CD4-positive, alpha-beta T cell treated with Interleukin-6 for 4 hours (primary cell): ENCODE data around the gene OTUB1.

Experiments used
- DNase-seq: peaks from one replicate; pipeline ENCODE4 v3.0.0-alpha.2; 2020; ENCODE audit warnings: mixed read lengths

OTUB1 gene

GRCh38 chr11:63978551-63979239, 7.5 kb upstream of the OTUB1 start:
- no peak for DNase-seq

GRCh38 chr11:63979426-63979825, 6.8 kb upstream of the OTUB1 start:
- DNase-seq = no peak

- peak; percentile 81 for DNase-seq
Measured at GRCh38 chr11:63985812-63986155, 454 bp upstream of the OTUB1 start.

GRCh38 chr11:63986932-63987513, 785 bp downstream of the OTUB1 start:
- DNase-seq = no peak

DNA sequence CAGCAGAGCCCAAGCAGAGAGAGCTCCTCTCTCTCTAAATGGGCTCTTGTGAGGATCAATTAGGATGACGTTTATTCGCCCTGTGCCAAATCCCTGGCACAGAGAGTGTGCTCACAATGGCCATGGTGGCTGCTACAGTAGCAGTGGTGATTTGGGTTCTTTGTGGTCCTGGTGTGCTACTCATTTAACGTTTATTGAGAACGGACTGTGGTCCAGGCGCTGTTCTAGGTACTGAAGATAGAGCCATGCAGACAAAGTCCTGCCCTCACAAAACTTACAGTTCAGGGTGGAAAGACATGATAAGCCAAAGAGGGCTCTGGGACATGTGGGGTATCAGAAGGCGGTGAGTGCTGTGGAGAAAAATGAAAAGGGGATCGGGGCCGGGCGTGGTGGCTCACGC, 5.3 kb downstream of the OTUB1 start:
- no peak for DNase-seq

DNA sequence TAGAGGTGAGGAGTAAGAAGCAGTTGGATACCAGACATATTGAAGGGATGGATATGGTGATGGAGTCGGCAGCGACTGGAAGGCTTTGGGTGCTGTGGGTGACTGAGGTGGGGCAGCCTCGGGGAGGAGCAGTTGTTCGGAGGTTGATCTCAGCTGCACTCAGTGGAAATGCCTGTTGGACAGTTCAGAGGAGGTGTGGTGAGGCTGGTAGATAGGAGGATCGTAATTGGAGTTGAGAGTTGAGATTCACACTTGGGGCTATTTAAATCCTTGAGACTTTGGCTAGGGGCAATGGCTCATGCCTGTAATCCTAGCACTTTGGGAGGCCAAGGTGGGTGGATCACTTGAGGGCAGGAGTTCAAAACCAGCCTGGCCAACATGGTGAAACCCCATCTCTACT, 6.9 kb downstream of the OTUB1 start:
- DNase-seq = no peak

DNA sequence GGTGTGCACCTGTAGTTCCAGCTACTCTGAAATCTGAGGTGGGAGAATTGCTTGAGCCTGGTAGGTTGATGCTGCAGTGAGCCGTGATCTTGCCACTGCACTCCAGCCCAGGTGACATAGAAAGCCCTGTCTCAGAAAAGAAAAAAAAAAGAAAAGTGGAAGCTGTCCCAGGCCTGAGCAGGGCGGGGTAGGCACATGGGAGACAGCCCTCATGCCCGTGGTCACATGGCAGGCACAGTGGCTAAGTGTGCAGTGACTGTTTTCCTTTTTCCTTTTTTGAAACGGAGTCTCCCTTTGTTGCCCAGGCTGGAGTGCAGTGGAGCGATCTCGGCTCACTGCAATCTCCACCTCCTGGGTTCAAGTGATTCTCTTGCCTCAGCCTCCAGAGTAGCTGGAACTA, 7.8 kb downstream of the OTUB1 start:
- DNase-seq = no peak

DNA sequence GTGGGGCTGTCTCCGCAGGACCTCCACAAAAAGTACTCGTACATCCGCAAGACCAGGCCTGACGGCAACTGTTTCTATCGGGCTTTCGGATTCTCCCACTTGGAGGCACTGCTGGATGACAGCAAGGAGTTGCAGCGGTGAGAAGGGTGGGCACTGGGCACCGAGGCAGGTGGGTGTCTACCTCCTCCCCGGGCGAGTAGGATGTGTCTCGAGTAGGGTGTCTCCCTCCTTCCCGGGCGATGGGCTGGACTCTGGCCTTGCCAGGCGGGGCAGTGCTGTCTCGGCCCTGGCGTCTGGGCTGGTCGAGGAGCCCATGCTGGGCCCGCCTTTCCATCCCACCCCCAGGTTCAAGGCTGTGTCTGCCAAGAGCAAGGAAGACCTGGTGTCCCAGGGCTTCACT, 10.3 kb downstream of the OTUB1 start:
- no peak for DNase-seq

DNA sequence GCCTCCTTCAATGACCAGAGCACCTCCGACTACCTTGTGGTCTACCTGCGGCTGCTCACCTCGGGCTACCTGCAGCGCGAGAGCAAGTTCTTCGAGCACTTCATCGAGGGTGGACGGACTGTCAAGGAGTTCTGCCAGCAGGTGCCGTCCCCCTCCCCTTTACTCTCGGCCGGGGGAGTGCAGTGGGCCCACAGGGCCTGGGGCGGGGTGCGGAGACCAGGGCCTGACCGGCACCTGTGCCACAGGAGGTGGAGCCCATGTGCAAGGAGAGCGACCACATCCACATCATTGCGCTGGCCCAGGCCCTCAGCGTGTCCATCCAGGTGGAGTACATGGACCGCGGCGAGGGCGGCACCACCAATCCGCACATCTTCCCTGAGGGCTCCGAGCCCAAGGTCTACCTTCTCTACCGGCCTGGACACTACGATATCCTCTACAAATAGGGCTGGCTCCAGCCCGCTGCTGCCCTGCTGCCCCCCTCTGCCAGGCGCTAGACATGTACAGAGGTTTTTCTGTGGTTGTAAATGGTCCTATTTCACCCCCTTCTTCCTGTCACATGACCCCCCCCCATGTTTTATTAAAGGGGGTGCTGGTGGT, 11.0 kb downstream of the OTUB1 start:
- DNase-seq = no peak

DNA sequence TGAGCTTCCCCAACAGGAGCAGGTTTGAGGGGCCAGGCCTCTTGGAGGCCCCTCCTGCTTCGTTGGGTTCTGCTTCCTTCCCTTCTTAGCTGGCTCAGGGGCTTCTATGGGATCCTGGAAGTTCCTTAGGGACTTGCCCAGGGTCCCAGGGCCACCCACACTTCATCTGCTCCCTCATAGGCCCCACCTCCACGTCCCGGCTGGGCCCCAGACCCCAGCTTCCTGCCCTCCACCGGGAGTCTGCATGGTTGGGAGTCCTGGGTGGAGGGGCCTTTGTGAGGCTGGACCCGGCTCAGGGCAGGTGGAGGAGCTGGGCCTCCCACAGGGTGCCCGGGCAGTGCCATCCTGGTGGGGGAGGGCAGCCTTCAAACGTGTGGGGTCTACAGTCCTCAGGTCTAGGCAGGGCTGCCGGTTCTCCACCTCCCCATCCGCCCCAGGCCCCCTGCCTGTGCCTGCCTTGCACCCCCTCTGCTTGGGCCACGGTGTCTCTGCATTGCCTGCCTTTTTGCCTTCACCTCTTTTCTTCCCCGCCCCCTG, 11.6 kb downstream of the OTUB1 start:
- DNase-seq = no peak

DNA sequence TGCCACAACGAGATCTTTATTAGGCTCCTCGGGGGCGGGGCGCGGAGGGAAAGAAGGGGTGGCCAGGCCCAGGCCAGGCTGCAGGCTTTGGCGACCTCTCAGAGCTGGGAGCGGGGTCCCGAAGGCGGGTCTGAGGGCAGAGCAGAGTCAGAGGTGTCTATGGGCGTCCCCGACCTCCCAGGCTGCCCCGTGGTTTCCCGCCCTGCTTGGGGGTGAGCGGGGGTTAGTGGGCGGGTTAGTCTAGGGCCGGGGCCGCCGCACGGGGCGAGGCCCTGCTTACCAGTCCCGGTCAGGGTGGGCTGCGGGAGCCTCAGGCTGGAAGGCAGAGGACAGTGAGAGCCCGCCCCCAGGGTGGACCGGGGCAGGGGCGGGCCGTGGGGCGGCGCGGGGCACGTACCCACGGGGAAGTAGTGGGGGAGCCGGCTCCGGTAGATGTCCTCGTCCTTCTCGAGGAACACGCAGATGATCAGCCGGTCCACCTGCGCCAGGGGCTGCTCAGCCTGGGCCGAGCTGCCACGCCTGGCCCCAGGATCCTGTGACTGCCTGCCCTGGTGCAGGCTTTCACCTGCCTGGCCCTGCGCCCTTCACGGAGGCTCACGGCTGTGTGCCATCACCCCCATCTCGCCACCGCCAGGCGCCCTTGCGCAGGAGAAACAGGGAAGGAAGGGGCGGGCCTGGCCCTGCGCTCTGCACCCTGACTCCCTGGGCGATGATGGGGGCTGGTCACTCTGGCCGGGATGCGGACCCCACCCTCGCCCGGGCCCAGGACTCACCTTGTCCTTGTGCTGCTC, 12.5 kb downstream of the OTUB1 start:
- DNase-seq = no peak

- peak; percentile 71 for DNase-seq
Measured at GRCh38 chr11:63999349-64000025, 13.2 kb downstream of the OTUB1 start.

GRCh38 chr11:64000026-64000739, 13.9 kb downstream of the OTUB1 start:
- DNase-seq = peak; percentile 82

DNA sequence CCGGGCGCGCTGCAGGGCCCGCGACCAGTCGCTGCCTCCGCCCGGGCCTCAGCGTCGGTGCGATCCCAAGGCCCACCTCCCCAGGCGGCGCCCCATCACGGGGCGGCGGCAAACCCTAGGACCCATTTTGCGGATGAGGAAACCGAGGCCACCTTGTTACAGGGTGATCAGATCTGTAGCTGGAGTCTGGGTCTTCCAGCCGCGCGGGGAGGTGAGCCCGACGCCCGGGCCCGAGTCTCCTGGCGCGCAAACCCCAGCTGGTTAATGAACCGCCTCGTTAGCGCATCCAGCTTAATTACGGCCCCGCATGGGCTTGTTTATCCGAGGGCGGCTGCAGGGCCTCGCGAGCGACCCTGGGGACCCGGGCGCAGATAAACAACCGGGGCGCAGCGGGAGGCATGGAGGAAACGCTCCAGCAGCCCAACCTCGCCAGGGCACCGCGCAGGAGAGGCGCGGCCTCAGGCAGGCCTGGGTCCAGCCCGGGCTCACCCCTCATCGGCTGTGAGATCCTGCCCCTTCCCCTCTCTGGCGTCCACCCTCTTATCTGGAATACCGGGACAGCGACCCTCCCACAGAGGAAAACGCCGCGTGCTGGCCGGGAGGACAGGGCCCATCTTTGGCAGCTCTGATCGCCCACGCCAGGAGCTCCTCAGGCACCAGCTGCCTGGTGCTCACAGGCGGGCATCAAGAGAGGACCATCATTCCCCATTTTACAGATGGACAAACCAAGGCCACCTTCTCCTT, 14.7 kb downstream of the OTUB1 start:
- DNase-seq = no peak

DNA sequence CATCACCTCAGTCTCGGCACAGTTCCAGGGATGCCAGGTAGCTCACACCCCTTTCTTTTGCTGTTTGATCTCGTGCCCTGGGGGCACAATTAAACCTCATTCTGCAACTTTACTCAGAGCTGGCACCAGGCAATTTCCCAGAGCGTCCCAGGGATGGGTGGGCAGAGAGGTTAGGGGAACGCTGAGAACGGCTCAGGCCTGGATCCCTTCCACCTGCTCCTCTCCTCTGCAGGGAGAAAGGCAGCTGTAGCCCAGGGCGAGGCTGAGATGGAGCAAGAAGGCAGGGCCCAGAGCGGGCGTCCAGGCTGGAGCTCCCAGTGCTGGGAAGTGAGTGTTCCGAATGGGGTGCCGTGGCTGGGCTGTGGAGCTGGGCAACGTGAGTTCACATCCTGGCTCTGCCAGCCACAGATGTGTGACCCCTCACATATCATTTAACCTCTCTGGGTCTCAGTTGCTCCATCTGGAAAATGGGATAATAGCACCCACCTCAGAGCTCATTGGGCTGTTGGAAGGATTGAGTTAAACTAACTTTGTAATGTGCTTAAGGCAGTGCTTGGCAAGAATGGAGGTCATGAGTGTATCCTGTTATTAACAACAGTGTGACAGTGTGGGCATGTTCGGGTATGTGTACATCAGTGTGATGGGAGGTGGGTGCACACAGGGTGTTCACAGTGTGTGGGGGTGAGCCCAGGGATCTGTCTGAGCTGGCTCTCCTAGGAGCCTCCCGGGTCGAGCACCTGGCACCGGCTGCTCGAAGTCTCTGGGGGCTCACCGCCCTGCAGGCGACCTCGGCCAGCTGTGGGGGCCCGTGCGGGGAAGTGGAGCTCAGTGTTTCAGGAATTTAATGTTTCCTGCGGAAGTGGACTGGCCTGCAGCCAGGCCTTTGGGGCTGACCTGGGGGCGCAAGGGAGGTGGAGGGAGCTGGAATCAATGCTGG, 15.5 kb downstream of the OTUB1 start:
- DNase-seq = no peak

DNA sequence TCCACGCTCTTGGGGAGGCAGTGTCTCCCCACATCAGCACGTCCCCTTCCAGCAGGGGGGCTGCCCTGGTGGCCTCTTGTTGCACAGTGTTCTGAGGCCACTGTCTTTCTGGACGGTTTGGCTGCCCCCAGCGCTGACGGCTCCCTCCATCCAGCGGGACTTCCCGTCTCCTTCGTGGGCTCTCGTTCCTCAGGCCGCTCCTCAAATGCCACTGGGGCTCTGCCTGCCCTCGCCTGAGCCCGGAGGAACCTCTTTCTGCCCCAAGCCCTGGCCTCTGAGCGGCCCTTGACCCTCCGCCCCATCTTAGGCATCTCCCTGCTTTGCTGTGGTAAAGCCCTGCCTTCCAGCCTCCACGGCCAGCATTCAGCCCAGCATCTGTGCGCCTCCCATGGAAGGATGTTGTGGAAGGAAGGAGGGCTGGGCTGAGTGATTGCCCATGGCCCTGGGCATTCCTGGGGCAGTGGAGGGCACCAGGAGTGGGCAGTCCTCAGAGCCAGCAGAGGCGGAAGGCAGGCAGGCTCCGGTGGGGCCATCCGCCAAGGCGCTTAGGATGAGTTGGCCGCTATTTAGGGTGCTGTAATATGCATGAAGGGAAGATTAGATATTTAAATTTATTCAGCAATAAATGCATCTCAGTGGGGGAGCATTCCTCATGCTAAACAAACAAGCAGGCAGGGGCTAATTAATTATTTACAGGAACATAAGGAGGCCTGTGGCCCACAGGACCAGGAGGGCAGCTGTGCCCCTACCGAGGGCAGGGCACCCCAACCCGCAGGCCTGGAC, 17.8 kb downstream of the OTUB1 start:
- no peak for DNase-seq

DNA sequence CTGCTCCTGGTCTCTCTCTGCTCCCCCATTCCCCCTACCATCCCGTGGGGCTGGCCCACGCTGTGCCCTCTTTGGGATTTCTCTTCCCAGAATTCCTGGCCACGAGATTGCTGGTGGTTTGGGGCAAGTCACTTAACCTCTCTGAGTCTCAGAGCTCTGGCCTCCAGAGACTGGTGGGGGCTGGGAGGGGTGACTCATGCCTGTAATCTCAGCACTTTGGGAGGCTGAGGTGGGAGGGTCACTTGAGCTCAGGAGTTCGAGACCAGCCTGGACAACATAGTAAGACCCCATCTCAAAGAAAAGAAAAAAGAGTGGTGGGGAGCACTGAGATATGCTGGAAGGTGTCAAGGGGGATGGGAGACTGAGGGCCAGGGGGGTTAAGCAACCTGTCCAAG, 18.3 kb downstream of the OTUB1 start:
- no peak for DNase-seq

DNA sequence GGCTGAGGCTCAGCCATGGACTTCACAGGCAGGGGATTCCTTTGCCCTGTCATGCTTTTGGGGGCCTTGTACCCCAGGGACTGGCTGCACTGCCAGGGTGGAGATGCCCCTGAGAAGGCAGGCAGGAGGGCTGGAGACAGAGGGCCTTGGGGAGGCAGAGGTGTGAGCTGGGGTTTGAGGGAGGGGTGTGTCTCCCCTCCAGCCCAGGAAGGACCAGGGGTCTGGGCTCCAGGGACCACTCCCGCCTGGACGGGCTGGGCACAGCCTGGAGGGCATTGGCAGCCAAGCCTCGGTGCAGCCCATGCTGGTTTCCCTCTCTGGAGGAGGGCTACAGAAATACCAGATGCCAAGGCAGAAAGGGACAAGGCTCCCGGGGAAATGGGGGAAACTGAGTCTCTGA, 19.5 kb downstream of the OTUB1 start:
- no peak for DNase-seq

DNA sequence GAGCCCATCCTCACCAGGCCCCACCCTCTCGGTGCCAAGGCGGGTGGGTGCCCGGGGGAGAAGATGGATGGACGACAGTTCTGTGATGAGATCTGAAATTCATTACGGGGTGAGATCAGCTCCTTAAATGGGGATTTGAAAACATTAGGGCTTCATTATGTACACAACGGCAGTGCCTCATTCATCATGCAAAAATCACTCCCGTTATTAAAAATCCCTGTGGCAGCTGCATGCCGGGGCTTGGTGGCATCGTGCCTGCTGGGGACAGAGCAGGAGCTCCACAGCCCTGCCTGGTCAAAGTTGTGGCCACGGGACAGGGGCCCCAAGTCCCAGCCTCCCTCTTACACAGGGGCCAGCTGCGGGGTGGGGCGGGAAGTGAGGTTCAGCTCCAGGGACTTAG, 20.2 kb downstream of the OTUB1 start:
- DNase-seq = no peak
